HEK293 (cell line): ENCODE results near the gene PDE3A.

Experiments used
- CTCF ChIA-PET: fragments of 350-600 bp; formaldehyde crosslinking; extraction: SDS; loops from one replicate; lab custom pipeline; 2021; ENCODE audit warnings: antibody characterized with exemption; lab: Yijun Ruan, JAX
- POLR2A ChIA-PET: fragments of 300-600 bp; formaldehyde crosslinking; extraction: SDS; loops from one replicate; lab custom pipeline; 2020; ENCODE audit warnings: antibody characterized with exemption, inconsistent platforms; lab: Yijun Ruan, JAX
- H3K27ac ChIP-seq: fragments of 200-500 bp; sonication (Bioruptor generic); 2 replicates; pipeline ENCODE4 v1.5.1; 2014; ENCODE audit warnings: low read depth, low read length, control low read depth, inconsistent platforms; ENCODE audit errors: extremely low read depth
- H3K36me3 ChIP-seq, 2 experiments: fragments of 200-500 bp in 1 of 2; sonication (Bioruptor generic) in 1 of 2; 1 replicate in 1 of 2; 2 replicates in 1 of 2; pipeline ENCODE4 v1.5.1; 2014 to 2017; ENCODE audit warnings: inconsistent platforms in 2 of 2, low read length in 2 of 2; ENCODE audit not compliant: control insufficient read depth in 2 of 2, insufficient read depth in 1 of 2
- H3K4me1 ChIP-seq: fragments of 200-500 bp; sonication (Bioruptor generic); 2 replicates; pipeline ENCODE4 v1.5.1; 2014; ENCODE audit warnings: mild to moderate bottlenecking, low read length, inconsistent platforms; ENCODE audit not compliant: control insufficient read depth, insufficient read depth
- H3K4me3 ChIP-seq: 2 replicates; pipeline ENCODE4 v1.5.1; 2011; ENCODE audit warnings: low read depth, mild to moderate bottlenecking, control low read depth, low read length, moderate library complexity
- H3K9me3 ChIP-seq: fragments of 200-500 bp; sonication (Bioruptor generic); 2 replicates; pipeline ENCODE4 v1.5.1; 2014; ENCODE audit warnings: low read depth, low read length, inconsistent platforms; ENCODE audit not compliant: control insufficient read depth, insufficient read depth
- AEBP2 ChIP-seq: fragments of 450-650 bp; formaldehyde crosslinking; IDR thresholded peaks from 2 replicates; pipeline ENCODE4 v1.5.1; 2016; ENCODE audit warnings: missing biosample characterization, missing genetic modification characterization, borderline replicate concordance
- BCL6B ChIP-seq: fragments of 450-650 bp; formaldehyde crosslinking; IDR thresholded peaks from 2 replicates; pipeline ENCODE4 v1.5.1; 2017; ENCODE audit warnings: missing biosample characterization, missing genetic modification characterization
- GLIS2 ChIP-seq: fragments of 450-650 bp; formaldehyde crosslinking; IDR thresholded peaks from 2 replicates; pipeline ENCODE4 v1.5.1; 2016; ENCODE audit warnings: missing biosample characterization, missing genetic modification characterization
- IKZF3 ChIP-seq: fragments of 450-650 bp; IDR thresholded peaks from 2 replicates; pipeline ENCODE4 v1.5.0; 2018; ENCODE audit warnings: missing biosample characterization, mild to moderate bottlenecking, missing genetic modification characterization, moderate library complexity
- RBAK ChIP-seq: fragments of 450-650 bp; formaldehyde crosslinking; IDR thresholded peaks from 2 replicates; pipeline ENCODE4 v1.5.1; 2016; ENCODE audit warnings: missing biosample characterization, missing genetic modification characterization
- SCRT1 ChIP-seq: fragments of 450-650 bp; formaldehyde crosslinking; IDR thresholded peaks from 2 replicates; pipeline ENCODE4 v1.5.1; 2016; ENCODE audit warnings: missing biosample characterization, missing genetic modification characterization, borderline replicate concordance
- SCRT2 ChIP-seq: fragments of 450-650 bp; formaldehyde crosslinking; IDR thresholded peaks from 2 replicates; pipeline ENCODE4 v1.5.1; 2016; ENCODE audit warnings: missing biosample characterization, missing genetic modification characterization
- TSHZ1 ChIP-seq: fragments of 450-650 bp; formaldehyde crosslinking; IDR thresholded peaks from 2 replicates; pipeline ENCODE4 v1.5.1; 2016; ENCODE audit warnings: missing biosample characterization, missing genetic modification characterization, borderline replicate concordance
- ZEB2 ChIP-seq: fragments of 450-650 bp; formaldehyde crosslinking; IDR thresholded peaks from 2 replicates; pipeline ENCODE4 v1.5.1; 2016; ENCODE audit warnings: missing biosample characterization, missing genetic modification characterization
- ZNF132 ChIP-seq: fragments of 450-650 bp; formaldehyde crosslinking; IDR thresholded peaks from 2 replicates; pipeline ENCODE4 v1.5.1; 2017; ENCODE audit warnings: missing biosample characterization, missing genetic modification characterization, borderline replicate concordance
- ZNF133 ChIP-seq: fragments of 450-650 bp; formaldehyde crosslinking; IDR thresholded peaks from 2 replicates; pipeline ENCODE4 v1.5.1; 2016; ENCODE audit warnings: missing biosample characterization, missing genetic modification characterization
- ZNF157 ChIP-seq: fragments of 450-650 bp; formaldehyde crosslinking; IDR thresholded peaks from 2 replicates; pipeline ENCODE4 v1.5.1; 2016; ENCODE audit warnings: missing biosample characterization, missing genetic modification characterization
- ZNF16 ChIP-seq: fragments of 450-650 bp; formaldehyde crosslinking; IDR thresholded peaks from 2 replicates; pipeline ENCODE4 v1.5.1; 2016; ENCODE audit warnings: low read depth, missing biosample characterization, missing genetic modification characterization
- ZNF184 ChIP-seq: fragments of 450-650 bp; IDR thresholded peaks from 2 replicates; pipeline ENCODE4 v1.5.1; 2018; ENCODE audit warnings: missing biosample characterization, mild to moderate bottlenecking, missing genetic modification characterization
- ZNF501 ChIP-seq: fragments of 450-650 bp; formaldehyde crosslinking; IDR thresholded peaks from 2 replicates; pipeline ENCODE4 v1.5.1; 2016; ENCODE audit warnings: missing biosample characterization, missing genetic modification characterization
- ZNF513 ChIP-seq: fragments of 450-650 bp; IDR thresholded peaks from 2 replicates; pipeline ENCODE4 v1.5.1; 2018; ENCODE audit warnings: missing biosample characterization, missing genetic modification characterization
- ZNF530 ChIP-seq: fragments of 450-650 bp; formaldehyde crosslinking; IDR thresholded peaks from 2 replicates; pipeline ENCODE4 v1.5.1; 2016; ENCODE audit warnings: low read depth, missing biosample characterization, missing genetic modification characterization
- ZNF560 ChIP-seq: fragments of 450-650 bp; formaldehyde crosslinking; IDR thresholded peaks from 2 replicates; pipeline ENCODE4 v1.5.1; 2017; ENCODE audit warnings: missing biosample characterization, missing genetic modification characterization, borderline replicate concordance
- ZNF561 ChIP-seq: fragments of 450-650 bp; IDR thresholded peaks from 2 replicates; pipeline ENCODE4 v1.5.1; 2018; ENCODE audit warnings: missing biosample characterization, missing genetic modification characterization, borderline replicate concordance
- ZNF670 ChIP-seq: fragments of 450-650 bp; formaldehyde crosslinking; IDR thresholded peaks from 2 replicates; pipeline ENCODE4 v1.5.1; 2016; ENCODE audit warnings: missing biosample characterization, missing genetic modification characterization, low read depth
- ZNF701 ChIP-seq: fragments of 450-650 bp; formaldehyde crosslinking; IDR thresholded peaks from 2 replicates; pipeline ENCODE4 v1.5.1; 2016; ENCODE audit warnings: missing biosample characterization, missing genetic modification characterization
- ZNF768 ChIP-seq: fragments of 450-650 bp; formaldehyde crosslinking; IDR thresholded peaks from 2 replicates; pipeline ENCODE4 v1.5.1; 2018; ENCODE audit warnings: missing biosample characterization, mild to moderate bottlenecking, missing genetic modification characterization
- ZSCAN18 ChIP-seq: fragments of 450-650 bp; formaldehyde crosslinking; IDR thresholded peaks from 2 replicates; pipeline ENCODE4 v1.5.1; 2016; ENCODE audit warnings: missing biosample characterization, missing genetic modification characterization
- TF ChIP-seq, protein P1 (sequence below): fragments of 450-650 bp; formaldehyde crosslinking; IDR thresholded peaks from 2 replicates; pipeline ENCODE4 v1.5.1; 2016; ENCODE audit warnings: missing biosample characterization, missing genetic modification characterization
- TF ChIP-seq, protein P2 (sequence below): fragments of 450-650 bp; formaldehyde crosslinking; optimal IDR thresholded peaks from 2 replicates; pipeline ENCODE3; 2016; ENCODE audit warnings: missing biosample characterization, mild to moderate bottlenecking, missing genetic modification characterization

Gene PDE3A

DNA sequence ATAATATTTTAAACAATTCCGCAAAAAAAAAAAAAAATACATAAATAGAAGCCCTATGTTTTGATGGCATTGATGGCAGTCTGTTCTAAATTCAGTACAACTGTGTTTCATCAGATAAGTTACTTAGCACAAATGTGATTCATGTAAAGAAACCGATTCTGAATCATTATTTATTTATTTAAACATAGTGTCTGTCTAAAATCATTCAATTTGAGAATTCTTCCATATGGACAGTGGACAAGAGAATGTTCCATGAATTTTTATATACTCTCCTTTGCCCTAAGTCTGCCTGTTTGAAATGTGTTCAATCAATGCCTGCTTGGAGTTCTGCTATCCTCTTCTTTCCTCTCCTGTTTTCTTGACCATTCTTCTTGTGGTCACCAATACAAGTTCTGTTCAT, 126.5 kb downstream of the PDE3A start:
- Histone ChIP-seq H3K36me3 (no peaks in the 10 kb centered on the region), H3K9me3 (no peaks in the 10 kb centered on the region), H3K4me3 (no peak overlapping the region), H3K4me1 (no peaks in the 10 kb centered on the region), H3K27ac (no peak overlapping the region)
- ChIA-PET CTCF (no interaction called here), POLR2A (no interaction called here)
- TF ChIP-seq AEBP2 (tag by site-specific recombination) (no peak), ZNF701 (tag by site-specific recombination) (no peak), ZNF157 (no peak), ZNF768 (no peak), IKZF3 (tag by site-specific recombination) (no peak), ZNF561 (tag by site-specific recombination) (no peak), ZNF670 (no peak)

GRCh38 chr12:20495997-20496396, 127.7 kb downstream of the PDE3A start:
- ChIA-PET CTCF (no interaction called here), POLR2A (no interaction called here)

More at GRCh38 chr12:20495997-20496396, 127.7 kb downstream of the PDE3A start:
- no peaks in the 10 kb centered on the region for H3K9me3 ChIP-seq
- TF ChIP-seq ZNF530 (tag by site-specific recombination) (no peak), ZNF184 (no peak), ZNF133 (no peak), ZNF16 (tag by site-specific recombination) (no peak), RBAK (no peak), ZEB2 (no peak), ZNF513 (no peak), ZNF560 (tag by site-specific recombination) (no peak), ZNF132 (tag by site-specific recombination) (no peak), SCRT1 (tag by site-specific recombination) (no peak), TSHZ1 (tag by site-specific recombination) (no peak), GLIS2 (tag by site-specific recombination) (no peak), BCL6B (tag by site-specific recombination) (no peak), SCRT2 (tag by site-specific recombination) (no peak), ZSCAN18 (tag by site-specific recombination) (no peak), ZNF501 (no peak)
- TF ChIP-seq, protein P1, sequence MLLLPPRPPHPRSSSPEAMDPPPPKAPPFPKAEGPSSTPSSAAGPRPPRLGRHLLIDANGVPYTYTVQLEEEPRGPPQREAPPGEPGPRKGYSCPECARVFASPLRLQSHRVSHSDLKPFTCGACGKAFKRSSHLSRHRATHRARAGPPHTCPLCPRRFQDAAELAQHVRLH = no peak
- TF ChIP-seq, protein P2, sequence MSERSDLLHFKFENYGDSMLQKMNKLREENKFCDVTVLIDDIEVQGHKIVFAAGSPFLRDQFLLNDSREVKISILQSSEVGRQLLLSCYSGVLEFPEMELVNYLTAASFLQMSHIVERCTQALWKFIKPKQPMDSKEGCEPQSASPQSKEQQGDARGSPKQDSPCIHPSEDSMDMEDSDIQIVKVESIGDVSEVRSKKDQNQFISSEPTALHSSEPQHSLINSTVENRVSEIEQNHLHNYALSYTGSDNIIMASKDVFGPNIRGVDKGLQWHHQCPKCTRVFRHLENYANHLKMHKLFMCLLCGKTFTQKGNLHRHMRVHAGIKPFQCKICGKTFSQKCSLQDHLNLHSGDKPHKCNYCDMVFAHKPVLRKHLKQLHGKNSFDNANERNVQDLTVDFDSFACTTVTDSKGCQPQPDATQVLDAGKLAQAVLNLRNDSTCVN (tag by site-specific recombination) = no peak
- H3K4me1 ChIP-seq = no peaks in the 10 kb centered on the region
- H3K4me3 ChIP-seq = no peak overlapping the region
- H3K36me3 ChIP-seq = no peaks in the 10 kb centered on the region
- H3K27ac ChIP-seq = no peak overlapping the region
